ENCODE results near the gene SDF2L1. TPM values are rescaled to one million over a fixed set of nuclear protein-coding genes. Genes with fewer than 3 reads are reported as not detected.

The SDF2L1 gene
- total RNA-seq, 1 donor = 22.0 TPM

DNA sequence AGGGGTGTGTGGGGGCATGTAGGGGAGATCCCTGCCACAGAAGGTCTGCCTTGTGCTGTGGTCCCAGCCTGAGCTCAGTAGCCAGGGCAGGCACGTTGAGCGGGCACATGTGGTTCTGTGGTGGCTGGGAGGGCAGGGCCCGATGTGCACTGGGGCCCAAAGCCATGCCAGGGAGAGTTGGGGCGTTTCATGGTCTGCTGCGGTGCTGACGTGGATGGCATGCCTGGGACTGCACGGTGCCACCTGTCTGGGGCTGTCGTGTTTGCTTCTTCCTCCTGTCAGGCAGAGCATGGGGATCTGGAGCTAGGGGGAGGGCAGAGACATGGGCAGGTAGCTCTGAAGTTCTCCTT, 43.0 kb downstream of the SDF2L1 start:
- no peak for DNase-seq (ENCODE audit: low read depth)
- H3K4me3 ChIP-seq (ENCODE audit: low read depth, low read length) = no peak overlapping the region
- TF ChIP-seq CTCF (IDR thresholded peaks at IDR 0.05; ENCODE audit: insufficient read depth, low read depth, low read length) = no peak

- DNase-seq (ENCODE audit: low read depth) = no peak
- no peak for TF ChIP-seq CTCF (IDR thresholded peaks at IDR 0.05; ENCODE audit: insufficient read depth, low read depth, low read length)
- H3K4me3 ChIP-seq (ENCODE audit: low read depth, low read length) = no peak overlapping the region
Observed at GRCh38 chr22:21686193-21686608, 44.1 kb downstream of the SDF2L1 start.

DNA sequence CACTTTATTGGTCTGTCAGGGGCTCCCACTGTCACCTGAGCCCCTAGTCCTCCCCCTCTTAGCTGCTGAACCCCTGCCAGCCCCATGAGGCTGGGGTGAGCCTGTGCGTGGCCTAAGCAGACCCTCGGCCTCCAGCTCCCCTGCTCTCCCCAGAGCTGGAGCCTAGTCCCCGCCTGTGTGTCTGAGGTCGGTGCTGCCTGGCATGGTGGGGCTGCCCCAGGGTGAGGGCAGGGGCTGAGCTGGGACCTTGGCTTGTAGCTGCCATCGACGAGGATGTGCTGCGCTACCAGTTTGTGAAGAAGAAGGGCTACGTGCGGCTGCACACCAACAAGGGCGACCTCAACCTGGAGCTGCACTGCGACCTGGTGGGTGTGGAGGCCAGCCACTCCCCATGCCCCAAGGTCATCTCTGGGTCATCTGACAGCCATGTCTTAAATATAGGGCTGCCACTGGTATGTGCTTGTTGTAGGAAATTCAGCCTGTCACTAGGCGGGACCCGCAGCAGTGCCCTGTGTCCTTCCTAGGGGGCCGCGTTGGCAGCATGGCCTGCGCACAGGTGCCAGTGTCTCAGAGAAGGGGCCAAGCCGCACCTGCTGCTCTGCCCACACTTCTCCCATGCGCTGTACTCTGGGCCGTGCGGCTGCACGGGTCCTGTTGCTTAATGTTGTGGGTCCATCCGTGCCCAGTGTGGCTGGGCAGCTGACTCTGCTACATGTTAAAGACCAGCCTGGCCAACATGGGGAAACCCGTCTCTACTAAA, 44.7 kb downstream of the SDF2L1 start:
- no peak for TF ChIP-seq CTCF (IDR thresholded peaks at IDR 0.05; ENCODE audit: insufficient read depth, low read depth, low read length)
- no peak overlapping the region for H3K4me3 ChIP-seq (ENCODE audit: low read depth, low read length)
- no peak for DNase-seq (ENCODE audit: low read depth)

DNA sequence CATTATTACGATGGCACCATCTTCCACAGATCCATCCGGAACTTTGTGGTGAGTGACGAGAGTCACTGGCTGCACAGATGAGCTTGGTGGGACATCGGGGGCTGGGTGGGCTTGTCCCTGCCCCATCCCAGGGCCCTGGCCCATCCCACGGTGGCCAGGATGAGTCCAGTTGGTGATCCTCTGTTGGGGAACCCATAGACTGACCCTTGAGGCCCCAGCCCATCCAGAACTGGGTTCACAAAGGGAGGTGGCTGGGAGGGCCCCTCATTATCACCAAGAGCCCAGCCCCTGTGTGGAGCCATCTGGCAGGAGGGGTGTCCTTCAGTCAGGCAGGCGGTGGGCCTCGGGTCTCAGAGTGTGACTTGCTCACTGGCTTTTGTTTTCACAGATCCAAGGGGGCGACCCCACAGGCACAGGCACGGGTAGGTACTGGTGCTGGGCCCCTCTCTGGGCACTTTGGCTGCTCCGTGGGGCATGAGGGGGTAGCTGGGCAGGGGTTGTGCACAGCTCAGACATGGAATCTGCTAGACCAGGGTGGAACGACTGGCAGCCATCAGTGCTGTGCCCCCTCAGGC, 45.7 kb downstream of the SDF2L1 start:
- TF ChIP-seq CTCF (IDR thresholded peaks at IDR 0.05; ENCODE audit: insufficient read depth, low read depth, low read length) = no peak
- H3K4me3 ChIP-seq (ENCODE audit: low read depth, low read length) = no peak overlapping the region
- no peak for DNase-seq (ENCODE audit: low read depth)

- H3K4me3 ChIP-seq (ENCODE audit: low read depth, low read length) = no peak overlapping the region
- no peak for TF ChIP-seq CTCF (IDR thresholded peaks at IDR 0.05; ENCODE audit: insufficient read depth, low read depth, low read length)
- no peak for DNase-seq (ENCODE audit: low read depth)
Observed at GRCh38 chr22:21688341-21688705, 46.2 kb downstream of the SDF2L1 start.

- DNase-seq (ENCODE audit: low read depth) = no peak
- no peak overlapping the region for H3K4me3 ChIP-seq (ENCODE audit: low read depth, low read length)
- no peak for TF ChIP-seq CTCF (IDR thresholded peaks at IDR 0.05; ENCODE audit: insufficient read depth, low read depth, low read length)
Observed at GRCh38 chr22:21688706-21689381, 46.7 kb downstream of the SDF2L1 start.
